Trophoblast cell (in vitro differentiated cells and primary cell): ENCODE data around the gene HMGCL.
A peak's percentile ranks its signal among the peaks of the same experiment; 100 is the strongest.

Experiments used
- DNase-seq, 2 donors: peaks; one replicate each; pipeline ENCODE4 v3.0.0-alpha.2; 2016
- H2AFZ ChIP-seq: 2 replicates; pipeline ENCODE4 v1.6.1; 2013; ENCODE audit warnings: low read length, moderate library complexity, mild to moderate bottlenecking; ENCODE audit not compliant: insufficient read depth, poor library complexity
- H2AK5ac ChIP-seq: 2 replicates; pipeline ENCODE4 v1.6.1; 2013; ENCODE audit warnings: mild to moderate bottlenecking, low read length
- H2BK120ac ChIP-seq: 2 replicates; pipeline ENCODE4 v1.6.1; 2013; ENCODE audit warnings: low read length, mild to moderate bottlenecking, moderate library complexity; ENCODE audit not compliant: insufficient read depth, poor library complexity
- H2BK12ac ChIP-seq: 2 replicates; pipeline ENCODE4 v1.6.1; 2013; ENCODE audit warnings: mild to moderate bottlenecking, low read length, moderate library complexity
- H2BK5ac ChIP-seq: 2 replicates; pipeline ENCODE4 v1.6.1; 2013; ENCODE audit warnings: low read length, low read depth, moderate library complexity, mild to moderate bottlenecking; ENCODE audit not compliant: poor library complexity
- H3K14ac ChIP-seq: 2 replicates; pipeline ENCODE4 v1.6.1; 2013; ENCODE audit warnings: mild to moderate bottlenecking, low read length
- H3K18ac ChIP-seq: 2 replicates; pipeline ENCODE4 v1.6.1; 2013; ENCODE audit warnings: mild to moderate bottlenecking, low read length
- H3K23ac ChIP-seq: 2 replicates; pipeline ENCODE4 v1.6.1; 2013; ENCODE audit warnings: low read length
- H3K27ac ChIP-seq: 2 replicates; pipeline ENCODE4 v1.5.1; 2013; ENCODE audit warnings: low read depth, mild to moderate bottlenecking, inconsistent platforms, low read length, moderate library complexity
- H3K27me3 ChIP-seq: 2 replicates; pipeline ENCODE4 v1.6.1; 2013; ENCODE audit warnings: inconsistent platforms, mild to moderate bottlenecking, low read length, moderate library complexity; ENCODE audit not compliant: insufficient read depth
- H3K36me3 ChIP-seq, 2 experiments: 1 replicate in 1 of 2; 2 replicates in 1 of 2; pipeline ENCODE4 v1.6.1; 2013; ENCODE audit warnings: low read length in 2 of 2, mild to moderate bottlenecking in 2 of 2, moderate library complexity in 1 of 2; ENCODE audit not compliant: insufficient read depth in 2 of 2, control insufficient read depth in 1 of 2
- H3K4ac ChIP-seq: 2 replicates; pipeline ENCODE4 v1.6.1; 2013; ENCODE audit warnings: low read depth, mild to moderate bottlenecking, low read length, moderate library complexity
- H3K4me1 ChIP-seq, 2 experiments: 1 replicate in 1 of 2; 2 replicates in 1 of 2; pipeline ENCODE4 v1.6.1; 2013; ENCODE audit warnings: low read length in 2 of 2, mild to moderate bottlenecking in 2 of 2, moderate library complexity in 1 of 2; ENCODE audit not compliant: insufficient read depth in 2 of 2, control insufficient read depth in 1 of 2
- H3K4me2 ChIP-seq: 2 replicates; pipeline ENCODE4 v1.6.1; 2013; ENCODE audit warnings: inconsistent platforms, mild to moderate bottlenecking, low read length, moderate library complexity
- H3K4me3 ChIP-seq: 2 replicates; pipeline ENCODE4 v1.5.1; 2013; ENCODE audit warnings: mild to moderate bottlenecking, low read depth, low read length, inconsistent platforms
- H3K79me1 ChIP-seq: one replicate; pipeline ENCODE4 v1.6.1; 2013; ENCODE audit warnings: low read length
- H3K79me2 ChIP-seq: 2 replicates; pipeline ENCODE4 v1.6.1; 2013; ENCODE audit warnings: low read length, mild to moderate bottlenecking; ENCODE audit not compliant: control insufficient read depth, insufficient read depth, poor library complexity
- H3K9ac ChIP-seq: 2 replicates; pipeline ENCODE4 v1.6.1; 2013; ENCODE audit warnings: mild to moderate bottlenecking, low read length
- H3K9me3 ChIP-seq: 2 replicates; pipeline ENCODE4 v1.6.1; 2013; ENCODE audit warnings: low read depth, mild to moderate bottlenecking, control low read depth, inconsistent platforms, low read length; ENCODE audit not compliant: insufficient read depth
- H4K12ac ChIP-seq: 2 replicates; pipeline ENCODE4 v1.6.1; 2013; ENCODE audit warnings: low read depth, mild to moderate bottlenecking, low read length, moderate library complexity
- H4K8ac ChIP-seq: 2 replicates; pipeline ENCODE4 v1.6.1; 2013; ENCODE audit warnings: low read depth, mild to moderate bottlenecking, low read length, moderate library complexity
- H4K91ac ChIP-seq: one replicate; pipeline ENCODE4 v1.6.1; 2013; ENCODE audit warnings: low read depth, mild to moderate bottlenecking, low read length, moderate library complexity
- WGBS: extraction: QIAGEN DNeasy Blood & Tissue Kit; methylation state at CpG from one replicate; pipeline ENCODE4 v1.1.7; 2013; ENCODE audit warnings: missing lambda C conversion rate; ENCODE audit not compliant: insufficient read length, insufficient coverage; ENCODE audit errors: extremely low coverage; 5-methylcytosine and 5-hydroxymethylcytosine counted together

Gene HMGCL

GRCh38 chr1:23793018-23793781, 32.0 kb downstream of the HMGCL start:
- no peak overlapping the region for H4K91ac ChIP-seq
- H3K23ac ChIP-seq = no peak overlapping the region
- H4K12ac ChIP-seq = no peak overlapping the region
- no CpG with 5 or more reads among the region's 16 CpGs for WGBS
- no peaks in the 10 kb centered on the region for H3K9me3 ChIP-seq
- no peak overlapping the region for H2BK12ac ChIP-seq
- peak overlapping the region; percentile 96 for H3K4ac ChIP-seq
- H2BK120ac ChIP-seq = no peak overlapping the region
- no peak overlapping the region for H3K4me2 ChIP-seq
- no peak overlapping the region for H3K27ac ChIP-seq
- DNase-seq = peak; percentile 66 to 77
- no peak overlapping the region for H2BK5ac ChIP-seq
- no peak overlapping the region for H3K4me3 ChIP-seq
- no peaks in the 10 kb centered on the region for H3K27me3 ChIP-seq
- peaks cover 7% of the 10 kb centered on the region for H3K79me1 ChIP-seq
- peaks cover 12% of the 10 kb centered on the region for H3K79me2 ChIP-seq
- no peak overlapping the region for H2AFZ ChIP-seq
- peaks cover 12 to 15% of the 10 kb centered on the region in 2 experiments for H3K4me1 ChIP-seq
- H3K9ac ChIP-seq = no peak overlapping the region
- H2AK5ac ChIP-seq = no peak overlapping the region
- H3K14ac ChIP-seq = no peak overlapping the region
- peaks cover 55 to 56% of the 10 kb centered on the region in 2 experiments for H3K36me3 ChIP-seq
- H4K8ac ChIP-seq = no peak overlapping the region
- peak overlapping the region; percentile 1 for H3K18ac ChIP-seq

GRCh38 chr1:23792151-23792945, 32.9 kb downstream of the HMGCL start:
- Histone ChIP-seq H3K79me1 (peaks cover 7% of the 10 kb centered on the region), H3K4me2 (peak overlapping the region; percentile 62), H3K27me3 (no peaks in the 10 kb centered on the region), H2BK120ac (no peak overlapping the region), H2BK12ac (no peak overlapping the region), H3K79me2 (peaks cover 12% of the 10 kb centered on the region), H3K27ac (no peak overlapping the region), H2AK5ac (peak overlapping the region; percentile 19), H3K14ac (peak overlapping the region; percentile 8), H2BK5ac (no peak overlapping the region), H3K4me1 (peaks cover 12 to 15% of the 10 kb centered on the region in 2 experiments), H3K4ac (peak overlapping the region; percentile 96), H3K9me3 (no peaks in the 10 kb centered on the region), H4K8ac (peak overlapping the region; percentile 37), H2AFZ (no peak overlapping the region), H4K12ac (peak overlapping the region; percentile 23), H3K23ac (no peak overlapping the region), H3K18ac (peak overlapping the region; percentile 52), H3K4me3 (peak overlapping the region; percentile 74), H3K36me3 (peaks cover 51 to 52% of the 10 kb centered on the region in 2 experiments), H3K9ac (peak overlapping the region; percentile 59), H4K91ac (peak overlapping the region; percentile 49)
- DNase-seq = no peak
- WGBS = no CpG with 5 or more reads among the region's 19 CpGs

- peaks cover 12 to 15% of the 10 kb centered on the region in 2 experiments for H3K4me1 ChIP-seq
- peak overlapping the region; percentile 86 for H4K8ac ChIP-seq
- no CpG with 5 or more reads among the region's 15 CpGs for WGBS
- no peak overlapping the region for H3K23ac ChIP-seq
- no peaks in the 10 kb centered on the region for H3K9me3 ChIP-seq
- peak in 1 of 2 donors; percentile 60 for DNase-seq
- H3K79me1 ChIP-seq = peaks cover 7% of the 10 kb centered on the region
- H2BK120ac ChIP-seq = peak overlapping the region; percentile 65
- no peak overlapping the region for H3K27ac ChIP-seq
- peak overlapping the region; percentile 96 for H3K4ac ChIP-seq
- peak overlapping the region; percentile 49 for H2AFZ ChIP-seq
- peak overlapping the region; percentile 79 for H4K12ac ChIP-seq
- peak overlapping the region; percentile 74 for H3K4me3 ChIP-seq
- H3K4me2 ChIP-seq = peak overlapping the region; percentile 62
- H3K14ac ChIP-seq = peak overlapping the region; percentile 84
- peak overlapping the region; percentile 23 for H3K9ac ChIP-seq
- H3K36me3 ChIP-seq = peaks cover 50% of the 10 kb centered on the region in 2 experiments
- H2BK12ac ChIP-seq = peak overlapping the region; percentile 17
- H3K27me3 ChIP-seq = no peaks in the 10 kb centered on the region
- H4K91ac ChIP-seq = peak overlapping the region; percentile 92
- peak overlapping the region; percentile 49 for H2BK5ac ChIP-seq
- H3K18ac ChIP-seq = peak overlapping the region; percentile 73
- peaks cover 12% of the 10 kb centered on the region for H3K79me2 ChIP-seq
- peak overlapping the region; percentile 89 for H2AK5ac ChIP-seq
Observed at GRCh38 chr1:23791516-23792047, 33.6 kb downstream of the HMGCL start.
